GM19452 (cell line): ENCODE data around the gene FCN1.

Experiments
- ATAC-seq: cut with Tn5 transposase; IDR thresholded peaks from one replicate; pipeline ENCODE4 v1.9.1; 2021; ENCODE audit not compliant: unreplicated experiment

The FCN1 gene

GRCh38 chr9:134879664-134880483 lies 37.8 kb downstream of the FCN1 start:
- ATAC-seq, result no peak

DNA sequence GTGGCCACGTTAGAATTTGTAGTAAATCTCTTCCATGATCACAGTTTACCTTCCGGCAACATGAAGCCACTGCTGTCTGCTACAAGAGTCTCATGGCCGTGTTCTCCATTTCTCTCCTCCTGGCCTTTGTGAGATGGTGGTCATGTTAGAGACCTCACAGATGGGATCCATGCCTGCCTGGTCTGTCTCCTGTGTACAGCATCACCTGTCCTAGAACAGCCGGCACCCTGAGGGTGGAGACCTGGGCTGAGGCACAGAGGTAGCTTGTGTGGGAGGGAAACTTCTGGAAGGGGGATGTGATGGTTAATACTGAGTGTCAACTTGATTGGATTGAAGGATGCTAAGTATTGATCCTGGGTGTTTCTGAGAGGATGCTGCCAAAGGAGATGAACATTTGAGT lies 40.2 kb downstream of the FCN1 start:
- ATAC-seq, result no peak

- ATAC-seq, result no peak
Measured at GRCh38 chr9:134875371-134875770, 42.3 kb downstream of the FCN1 start.

GRCh38 chr9:134872482-134873231 lies 45.1 kb downstream of the FCN1 start:
- ATAC-seq, result no peak

GRCh38 chr9:134871697-134872340 lies 45.9 kb downstream of the FCN1 start:
- ATAC-seq, result no peak

DNA sequence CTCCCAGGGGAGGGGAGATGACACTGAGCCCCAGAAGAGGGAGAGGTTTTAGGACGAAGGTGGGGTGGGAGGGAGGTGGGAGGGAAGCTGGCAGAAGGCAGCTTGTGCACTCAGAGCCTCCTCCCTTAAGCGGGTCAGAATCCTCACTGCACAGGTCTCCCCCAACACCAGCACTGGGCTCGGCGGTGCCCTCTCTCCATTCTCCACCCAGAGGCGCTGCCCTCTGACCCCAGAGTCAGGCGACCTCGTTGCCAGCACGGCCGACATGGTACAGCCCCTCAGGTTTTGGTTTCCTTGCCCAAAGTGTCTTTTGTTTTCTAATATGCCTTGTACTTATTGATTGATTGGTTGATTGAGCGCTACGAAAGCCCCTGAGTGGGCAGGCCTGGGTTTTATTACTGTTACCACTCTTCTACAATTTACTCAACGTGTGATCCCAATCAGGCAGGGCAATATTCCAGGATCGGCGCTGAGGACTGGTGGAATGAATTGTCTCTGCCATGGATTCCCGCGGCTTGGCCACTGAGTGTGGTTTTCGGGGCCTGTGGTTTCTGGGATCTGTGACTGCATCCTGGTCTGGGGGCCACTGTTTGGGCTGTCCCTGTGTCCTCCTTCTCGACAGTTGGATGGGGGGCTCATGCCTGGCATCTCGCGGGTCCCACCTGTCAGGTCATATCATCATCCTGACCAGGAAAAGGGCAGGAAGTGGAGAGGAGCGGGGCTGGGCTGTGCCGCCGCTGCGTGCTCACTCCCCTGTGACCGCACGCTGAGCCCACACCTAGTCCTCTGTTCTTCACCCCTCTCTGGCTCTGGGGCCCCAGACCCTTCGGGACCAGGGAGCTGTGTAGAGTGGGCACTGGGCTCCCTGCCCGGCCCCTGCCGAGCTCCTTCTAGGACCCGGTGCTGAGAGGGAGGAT lies 46.7 kb downstream of the FCN1 start:
- no peak for ATAC-seq

- no peak for ATAC-seq
Measured at GRCh38 chr9:134870301-134870694, 47.4 kb downstream of the FCN1 start.

DNA sequence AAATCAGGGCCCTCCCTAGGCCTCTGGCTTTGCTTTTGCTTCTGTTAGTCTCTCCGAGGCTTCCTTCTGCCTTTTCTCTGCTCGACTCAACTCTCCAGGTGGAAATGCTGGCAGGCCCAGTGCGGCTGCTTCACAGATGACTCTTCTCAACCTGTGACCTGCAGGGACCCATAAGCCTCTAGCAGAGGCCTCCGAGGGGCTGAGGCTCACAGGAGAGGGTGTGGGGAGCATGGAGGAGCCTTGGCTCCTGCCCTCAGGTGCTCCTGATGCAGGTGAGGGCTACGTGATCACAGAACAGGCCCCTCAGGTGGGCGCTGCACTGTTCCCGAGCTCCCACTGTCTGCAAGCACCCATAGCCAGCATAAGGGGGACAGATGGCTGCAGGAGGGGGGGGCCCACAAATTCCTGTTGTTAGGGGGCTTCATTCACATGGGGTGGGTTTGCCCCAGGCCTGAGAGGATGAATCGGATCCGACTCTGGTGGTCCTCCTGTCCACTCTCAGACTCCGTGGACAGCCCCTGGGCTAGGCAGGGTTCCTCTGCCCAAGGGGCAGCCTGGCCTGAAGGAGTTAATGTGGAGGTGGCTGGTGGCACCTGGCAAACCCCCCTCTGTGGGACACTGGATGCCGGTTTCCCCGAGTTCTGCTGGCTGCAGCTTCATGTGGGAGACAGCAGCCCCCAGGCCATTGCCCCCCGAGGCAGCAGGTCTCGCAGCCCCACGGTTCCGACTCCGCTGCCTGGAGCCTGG lies 48.0 kb downstream of the FCN1 start:
- no peak for ATAC-seq

DNA sequence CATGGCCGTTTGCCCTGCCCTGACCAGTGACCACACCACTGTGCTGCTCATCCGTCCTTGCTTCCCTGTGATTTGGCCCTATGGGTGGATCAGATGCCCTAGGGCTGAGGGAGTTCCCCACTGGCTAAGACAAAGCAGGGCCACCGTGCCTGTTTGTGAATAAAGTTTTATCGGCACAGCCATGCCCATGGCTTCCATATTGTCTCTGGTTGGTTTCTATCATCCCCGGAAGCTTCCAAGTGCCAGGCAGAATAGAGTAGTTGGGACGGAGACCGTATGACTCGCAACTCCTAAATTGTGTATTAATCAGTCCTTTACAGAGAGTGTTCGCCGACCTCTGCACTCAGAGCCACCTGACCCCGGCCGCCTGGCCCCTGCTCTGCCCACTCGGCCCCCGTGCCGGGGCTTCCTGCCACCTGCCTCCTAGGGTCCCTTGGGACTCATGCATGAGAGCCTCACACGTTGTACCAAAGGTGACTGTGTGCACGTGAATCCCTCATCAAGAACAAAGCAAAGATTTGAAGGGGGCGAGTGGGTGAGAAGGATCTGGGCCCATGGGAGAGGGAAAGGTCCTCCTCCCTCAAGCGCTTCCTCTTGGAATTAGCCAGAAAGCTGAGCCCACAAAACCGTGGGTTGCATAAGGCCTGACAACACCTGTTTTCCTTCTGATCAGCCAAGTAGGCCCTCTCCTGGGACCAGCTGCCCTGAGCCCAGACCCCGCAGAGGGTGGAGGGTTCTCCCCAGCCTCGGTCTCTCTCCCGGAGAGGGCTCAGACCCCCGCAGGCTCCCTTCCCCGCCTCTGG lies 48.8 kb downstream of the FCN1 start:
- no peak for ATAC-seq

GRCh38 chr9:134867917-134868750 lies 49.6 kb downstream of the FCN1 start:
- no peak for ATAC-seq

DNA sequence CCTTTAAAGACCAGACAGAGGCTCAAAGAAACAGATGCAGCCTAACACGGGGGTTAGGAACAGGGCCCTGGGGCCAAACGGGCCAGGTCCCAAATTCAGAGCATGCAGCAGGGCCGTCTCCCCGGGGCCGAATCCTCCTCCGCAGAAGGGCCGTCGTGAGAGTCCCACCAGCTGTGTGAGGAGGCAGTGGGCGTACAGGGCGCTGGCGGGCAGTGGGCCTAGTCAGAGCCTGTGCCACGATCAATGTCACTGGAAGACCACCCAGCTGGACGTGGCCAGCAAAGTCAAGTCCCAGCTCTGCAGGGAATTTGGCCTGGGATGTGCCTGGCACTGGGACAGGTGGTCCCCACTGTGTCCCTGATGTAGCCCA lies 52.9 kb downstream of the FCN1 start:
- no peak for ATAC-seq

- no peak for ATAC-seq
Measured at GRCh38 chr9:134863941-134864820, 53.5 kb downstream of the FCN1 start.

- no peak for ATAC-seq
Measured at GRCh38 chr9:134863306-134863902, 54.3 kb downstream of the FCN1 start.

DNA sequence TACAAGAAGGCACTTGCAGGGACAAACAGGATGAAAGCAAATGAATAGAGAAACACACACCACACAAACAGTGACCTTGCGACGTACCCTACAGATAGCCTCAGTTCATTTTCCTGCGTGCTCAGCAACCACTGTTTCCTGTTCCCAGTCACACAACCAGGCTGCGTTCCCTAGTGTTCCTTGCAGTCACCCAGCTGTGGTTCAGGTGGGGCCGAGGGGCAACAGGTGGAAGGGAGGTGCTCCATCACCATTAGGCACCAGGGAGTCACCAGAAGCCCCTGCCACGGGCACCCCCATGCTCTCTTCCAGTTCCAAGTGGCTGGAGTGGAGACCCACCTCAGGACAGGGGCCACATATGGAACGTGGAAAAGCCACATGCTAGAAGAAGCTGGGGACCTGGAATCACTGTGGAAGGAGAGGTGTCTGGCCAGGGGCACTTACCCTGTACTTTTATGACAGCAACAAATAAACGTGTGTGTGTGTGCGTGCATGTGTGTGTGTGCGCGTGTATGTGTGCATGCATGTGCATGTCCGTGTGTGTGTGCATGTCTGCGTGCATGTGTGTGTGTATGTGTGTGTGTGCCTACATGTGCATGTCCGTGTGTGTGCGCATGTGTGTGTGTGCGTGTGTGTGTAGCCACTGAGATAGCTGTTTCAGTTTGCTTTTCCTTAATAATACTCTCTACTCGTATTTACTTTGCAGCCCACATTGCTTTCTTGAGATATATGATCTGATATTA lies 55.9 kb downstream of the FCN1 start:
- no peak for ATAC-seq

GRCh38 chr9:134860510-134860909 lies 57.2 kb downstream of the FCN1 start:
- no peak for ATAC-seq

- peak; percentile 81 for ATAC-seq
Measured at GRCh38 chr9:134858051-134858841, 59.5 kb downstream of the FCN1 start.
